Fibroblast of skin of scalp (primary cell): Measurements from ENCODE around the gene ZNF407.
A peak's percentile ranks its signal among the peaks of the same experiment; 100 is the strongest.

ENCODE experiments used
- DNase-seq: peaks from one replicate; pipeline ENCODE4 v3.0.0-alpha.2; 2013

ZNF407 gene

GRCh38 chr18:74980669-74981068 lies 383.0 kb downstream of the ZNF407 start:
- no peak for DNase-seq

GRCh38 chr18:74981476-74981875 lies 383.8 kb downstream of the ZNF407 start:
- no peak for DNase-seq

DNA sequence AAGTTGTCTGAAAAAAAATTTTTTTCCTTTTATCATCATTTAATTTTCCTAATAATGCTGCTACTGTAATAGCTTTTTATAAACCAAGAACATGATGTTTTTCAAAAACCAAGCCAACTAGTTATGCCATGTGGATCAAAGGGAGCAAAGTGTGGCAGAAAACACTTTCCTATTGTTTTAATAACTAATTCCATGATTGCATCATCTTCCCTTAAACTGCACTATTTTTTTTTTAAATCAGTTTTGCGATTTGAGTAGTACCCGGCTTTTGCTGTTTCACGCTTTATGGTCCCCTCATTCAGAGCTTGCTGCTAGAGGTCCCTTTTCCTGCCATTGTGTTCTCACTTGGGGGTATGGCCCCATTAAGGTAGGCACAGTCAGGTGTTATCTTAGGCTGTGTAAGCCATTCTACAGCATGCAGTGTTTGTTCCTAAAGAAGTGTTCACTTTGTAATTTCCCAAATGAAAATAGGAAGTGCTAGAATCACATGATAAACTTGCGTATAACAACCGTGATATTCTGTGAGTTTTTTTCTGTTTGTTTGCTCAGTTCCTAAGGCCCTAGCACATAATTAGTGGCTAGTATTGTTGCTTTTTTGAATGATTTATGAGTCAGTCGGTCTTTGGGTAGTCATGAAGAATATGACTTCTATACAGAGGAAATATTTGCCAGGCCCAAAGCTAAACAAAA lies 385.4 kb downstream of the ZNF407 start:
- no peak for DNase-seq

DNA sequence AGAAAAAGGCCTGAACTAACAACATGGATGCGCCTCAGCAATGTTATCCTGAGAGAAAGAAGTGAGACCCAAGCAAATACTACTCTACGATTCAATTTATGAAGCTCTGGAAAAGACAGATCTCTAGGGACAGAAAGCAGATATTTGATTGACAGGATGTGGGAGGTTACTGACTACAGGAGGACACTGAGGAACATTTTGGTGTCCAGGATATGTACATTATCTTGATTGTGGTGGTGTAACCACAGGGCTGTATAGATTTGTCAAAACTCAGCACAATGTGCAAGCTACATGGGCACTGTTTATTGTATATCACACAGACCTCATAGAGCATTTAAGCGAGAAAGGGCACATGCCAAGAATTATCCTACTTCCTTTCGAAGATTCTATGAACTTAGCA lies 391.5 kb downstream of the ZNF407 start:
- no peak for DNase-seq

- no peak for DNase-seq
Measured at GRCh38 chr18:74990563-74991081, 393.0 kb downstream of the ZNF407 start.

GRCh38 chr18:74994502-74995418 lies 397.1 kb downstream of the ZNF407 start:
- DNase-seq: peak; percentile 71

- no peak for DNase-seq
Measured at GRCh38 chr18:74995419-74995736, 397.7 kb downstream of the ZNF407 start.

DNA sequence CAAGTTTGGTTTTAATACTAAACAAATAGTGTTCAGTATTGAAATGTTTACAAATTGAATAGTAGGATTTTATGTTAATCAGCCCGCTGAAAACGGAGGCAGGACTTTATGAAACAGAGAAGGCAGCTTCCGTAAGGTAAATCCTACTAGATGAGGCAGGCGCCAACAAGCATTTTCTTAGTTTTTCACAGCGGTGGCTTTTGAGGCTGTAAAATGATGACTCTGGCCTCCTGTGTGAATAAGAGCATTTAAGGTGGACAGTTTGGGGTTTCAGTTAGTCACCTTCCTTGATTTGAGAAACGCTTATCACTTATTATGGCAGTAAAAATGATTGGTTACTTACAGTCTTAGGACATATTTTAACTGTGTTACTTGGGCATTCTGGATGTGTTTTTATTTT lies 398.4 kb downstream of the ZNF407 start:
- no peak for DNase-seq

- DNase-seq: no peak
Measured at GRCh38 chr18:74996996-74997395, 399.3 kb downstream of the ZNF407 start.

DNA sequence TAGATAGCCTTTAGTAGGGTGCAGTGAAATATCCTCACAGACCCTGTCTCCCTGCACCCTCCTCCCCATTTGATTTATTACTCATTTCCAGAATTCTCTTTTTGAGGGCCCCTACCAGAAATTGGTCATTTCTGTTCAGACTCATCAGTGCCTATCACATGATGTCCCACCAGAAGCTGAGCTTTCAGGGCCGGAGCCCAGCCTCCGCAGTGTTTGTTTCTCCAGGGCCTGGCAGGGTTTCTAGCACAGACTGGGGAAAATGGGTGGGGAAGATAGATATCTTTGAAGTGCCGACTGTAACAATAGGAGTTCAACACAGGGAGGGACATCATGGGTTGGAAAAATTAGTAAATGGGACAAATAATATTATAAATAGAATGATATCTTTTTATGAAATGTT lies 403.2 kb downstream of the ZNF407 start:
- DNase-seq: no peak

DNA sequence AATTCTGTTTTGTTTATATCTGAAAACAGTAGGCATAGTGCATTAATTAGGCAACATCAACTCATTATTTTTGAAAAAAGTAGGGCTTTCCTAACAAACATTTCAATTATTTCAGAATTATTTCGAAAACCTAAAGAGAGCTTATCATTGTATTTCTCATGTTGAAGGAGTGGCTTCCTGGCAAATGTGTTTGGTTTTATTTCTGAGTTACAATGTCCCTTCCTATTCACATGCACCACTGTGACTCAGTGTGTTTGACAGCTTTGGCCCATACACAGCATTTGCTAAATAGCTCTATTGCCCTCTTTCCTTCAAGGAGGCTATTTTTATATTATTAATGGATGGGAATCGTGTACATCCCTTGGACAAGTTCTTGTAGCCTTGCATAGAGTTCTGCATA lies 405.4 kb downstream of the ZNF407 start:
- no peak for DNase-seq

DNA sequence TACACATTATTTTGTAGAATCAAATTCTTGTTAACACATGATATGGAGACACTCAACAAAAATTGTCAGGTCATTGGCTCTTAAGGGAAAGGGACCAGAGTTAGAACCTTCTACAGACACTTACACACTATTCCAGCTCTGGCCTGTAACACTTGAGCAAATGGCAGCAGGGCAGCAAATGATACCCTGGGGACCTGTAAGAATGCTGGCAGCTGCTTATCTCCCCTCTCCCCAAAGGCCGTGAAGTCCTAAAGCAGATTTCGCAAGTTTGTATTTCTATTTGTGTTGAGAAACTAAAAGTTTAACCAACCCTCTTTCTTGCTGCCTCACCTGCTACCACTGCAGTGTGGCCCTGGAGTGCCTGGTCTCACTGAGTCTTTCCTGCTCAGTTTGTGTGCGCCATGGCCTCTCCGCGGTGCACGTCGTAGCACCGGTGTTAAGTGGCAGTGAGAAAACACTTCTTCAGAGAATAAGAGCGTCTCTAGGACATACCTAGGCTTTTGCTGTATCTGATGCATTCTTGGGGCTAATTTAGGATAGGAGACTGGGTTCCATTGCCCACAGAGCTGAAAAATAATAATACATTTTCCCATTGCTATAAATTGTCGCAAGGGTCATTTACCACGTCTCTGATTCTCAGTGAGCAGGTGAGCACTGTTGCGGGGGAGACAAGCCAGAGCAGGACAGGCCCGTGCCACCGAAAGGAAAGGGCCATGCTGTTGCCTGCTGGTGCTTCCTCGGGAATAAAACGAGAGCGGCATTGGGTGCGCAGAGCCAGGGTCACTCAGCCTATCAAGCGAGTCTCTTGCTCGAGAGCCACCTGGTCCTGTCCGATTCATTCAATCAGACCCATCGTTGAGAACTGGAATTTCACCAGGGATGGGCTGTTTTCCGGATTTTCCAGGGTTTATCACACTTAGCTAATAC lies 406.4 kb downstream of the ZNF407 start:
- no peak for DNase-seq

- DNase-seq: peak; percentile 16
Measured at GRCh38 chr18:75005626-75006025, 408.0 kb downstream of the ZNF407 start.

- DNase-seq: no peak
Measured at GRCh38 chr18:75008186-75008585, 410.5 kb downstream of the ZNF407 start.

DNA sequence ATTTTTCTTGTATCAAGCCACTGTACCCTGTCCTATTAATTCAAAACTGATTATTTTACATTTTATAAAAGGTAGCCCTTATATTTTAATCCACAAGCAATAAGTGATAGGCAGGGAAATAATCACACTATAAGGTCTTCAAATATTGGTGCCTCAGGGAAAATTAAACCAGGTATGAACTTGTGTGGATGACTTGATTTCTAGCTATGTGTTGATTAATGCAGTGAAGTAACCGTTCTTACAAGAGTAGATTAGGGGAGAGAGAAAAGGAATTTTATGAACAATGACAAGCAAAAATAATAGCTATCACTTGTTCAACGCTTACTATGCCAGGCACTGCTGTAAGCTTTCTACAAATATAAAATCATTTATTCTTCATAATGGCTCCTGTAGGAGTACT lies 411.6 kb downstream of the ZNF407 start:
- DNase-seq: no peak

- DNase-seq: no peak
Measured at GRCh38 chr18:75009878-75010277, 412.2 kb downstream of the ZNF407 start.

DNA sequence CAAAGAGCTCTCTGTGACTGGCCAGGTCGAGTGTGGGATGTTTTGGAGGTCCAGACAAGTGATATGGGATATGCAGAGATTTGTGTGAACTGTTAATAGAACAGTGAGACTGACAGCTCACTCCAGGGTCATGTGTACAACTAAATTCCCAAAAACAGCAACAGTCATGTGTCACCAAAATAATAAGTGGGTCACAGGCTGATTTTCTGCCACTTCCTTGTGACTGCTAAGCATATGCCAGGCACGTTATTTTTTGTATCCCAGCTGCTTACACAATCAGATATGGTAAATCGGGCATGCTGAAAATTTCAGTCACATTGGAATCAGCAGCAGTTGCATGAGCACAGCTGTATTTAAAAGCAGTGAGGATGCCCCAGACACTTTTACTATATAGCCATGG lies 412.6 kb downstream of the ZNF407 start:
- DNase-seq: no peak

DNA sequence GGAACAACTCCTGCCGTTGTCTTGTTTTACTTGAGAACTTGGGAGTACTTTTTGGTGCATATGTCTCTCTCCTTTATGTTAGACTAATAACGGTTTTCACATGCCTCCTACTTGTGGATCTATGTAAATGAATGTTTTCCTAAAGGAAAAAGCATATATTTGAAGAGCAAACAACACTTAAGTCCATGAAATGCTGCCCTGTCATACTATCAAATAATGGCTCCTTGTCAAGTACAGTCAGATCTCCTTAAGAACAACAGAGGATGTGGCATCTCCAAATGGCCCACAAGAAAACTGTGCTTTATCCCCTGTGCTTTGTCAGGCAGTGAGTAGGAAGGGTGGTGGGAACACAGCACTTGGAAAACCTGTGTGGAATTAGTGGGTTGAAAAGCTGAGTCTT lies 413.0 kb downstream of the ZNF407 start:
- no peak for DNase-seq

DNA sequence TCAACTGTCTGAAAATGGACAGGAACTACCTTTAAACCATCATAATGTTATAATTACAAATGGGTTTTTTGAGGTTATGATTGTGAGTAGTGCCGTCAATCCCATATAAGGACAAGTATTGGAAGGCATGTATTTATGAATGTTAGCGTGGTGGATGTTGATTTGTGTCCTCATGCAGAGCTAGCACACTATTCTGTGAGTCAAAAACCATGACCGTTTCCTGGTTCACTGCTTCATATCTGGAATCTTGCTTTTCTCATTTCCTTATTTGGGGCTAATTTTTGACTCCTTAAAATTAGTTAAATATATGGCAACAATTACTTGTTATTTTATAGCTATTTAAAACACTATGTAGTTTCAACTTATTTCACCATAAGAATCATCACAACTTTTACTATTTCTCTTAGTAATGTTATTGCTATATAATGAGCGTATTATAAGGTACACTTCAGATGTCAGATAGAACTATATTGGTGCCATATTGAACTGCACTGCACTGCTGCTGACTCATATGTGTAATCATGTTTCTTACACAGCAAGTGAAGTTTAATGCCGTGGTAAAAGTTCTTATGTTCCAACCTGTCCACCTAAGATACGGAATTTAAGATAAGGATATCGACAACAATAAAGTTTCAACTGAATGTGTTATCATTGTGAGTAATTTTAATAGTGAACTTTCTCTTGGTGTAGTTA lies 418.5 kb downstream of the ZNF407 start:
- DNase-seq: peak; percentile 9

DNA sequence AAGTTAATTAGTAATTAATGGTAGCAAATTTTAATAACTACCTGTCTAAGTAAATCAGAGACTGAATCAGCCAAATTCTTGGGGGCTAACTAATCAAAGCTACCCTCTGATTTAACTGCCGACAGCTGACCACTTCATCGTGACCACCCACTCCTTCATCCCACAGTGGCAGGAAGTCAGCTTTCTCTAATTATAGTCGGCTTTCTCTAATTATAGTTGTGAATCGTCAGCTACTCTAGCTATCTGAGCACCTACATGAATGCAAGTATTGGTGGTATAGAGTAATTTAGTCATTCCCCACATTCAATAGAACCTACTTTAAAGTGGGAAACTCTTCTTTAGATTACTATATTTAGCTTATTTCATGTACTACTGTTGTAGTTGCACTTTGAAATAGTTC lies 425.8 kb downstream of the ZNF407 start:
- no peak for DNase-seq

GRCh38 chr18:75024871-75025270 lies 427.2 kb downstream of the ZNF407 start:
- DNase-seq: no peak

GRCh38 chr18:75025573-75025972 lies 427.9 kb downstream of the ZNF407 start:
- DNase-seq: no peak
